ENCODE data around the gene LCAT.

DNA sequence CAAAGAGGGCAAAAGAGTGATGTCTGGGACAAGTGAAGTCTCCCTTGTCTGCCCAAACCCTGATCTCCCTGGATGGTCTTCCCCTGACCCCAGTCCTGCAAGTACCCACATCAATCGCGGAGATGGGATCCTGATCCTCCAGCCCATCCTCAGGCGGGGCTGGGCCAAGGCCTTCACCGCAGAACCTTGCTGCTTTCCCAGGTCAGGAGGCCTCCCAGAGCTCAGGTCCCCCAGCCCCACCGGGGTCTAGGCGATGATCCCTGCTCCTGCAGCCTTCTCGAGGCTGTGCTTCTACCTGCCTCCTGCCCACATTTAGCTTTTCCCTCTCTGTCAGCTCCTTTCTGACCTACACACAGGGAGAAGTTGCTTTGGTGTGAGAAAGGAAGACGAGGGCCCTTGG lies 18.2 kb upstream of the LCAT start:
- TF ChIP-seq SUZ12 (IDR thresholded peaks at IDR 0.05; ENCODE audit: extremely low read depth, insufficient read depth, insufficient read length) (no peak), ZNF274 (IDR thresholded peaks at IDR 0.05; ENCODE audit: low read depth, low read length) (no peak), YY1 (IDR thresholded peaks at IDR 0.05; ENCODE audit: insufficient read depth, insufficient read length) (no peak)
